HepG2 (cell line): ENCODE results near the gene PELO. TPM values are rescaled to one million over a fixed set of nuclear protein-coding genes. Genes with fewer than 3 reads are reported as not detected.

Experiments
- BCL3 ChIP-seq: sonication (generic); formaldehyde crosslinking; IDR thresholded peaks from 2 replicates; pipeline ENCODE4 v1.5.1; 2020; ENCODE audit warnings: mild to moderate bottlenecking, missing genetic modification reagents, moderate library complexity
- CENPX ChIP-seq: sonication (generic); formaldehyde crosslinking; IDR thresholded peaks from 2 replicates; pipeline ENCODE4 v1.9.0; 2021; ENCODE audit warnings: mild to moderate bottlenecking, missing genetic modification reagents, moderate library complexity
- CSRNP2 ChIP-seq: sonication (generic); formaldehyde crosslinking; conservative IDR thresholded peaks from 2 replicates; pipeline ENCODE4 v1.8.0; 2022; ENCODE audit warnings: low read depth, missing genetic modification reagents
- FOXA1 ChIP-seq, 2 experiments: fragments of 450-650 bp in 1 of 2; sonication (generic) in 1 of 2; formaldehyde crosslinking in 1 of 2; IDR thresholded peaks; 2 replicates each; pipeline versions ENCODE4 v1.4.0 to v1.6.1; 2016 to 2020; ENCODE audit warnings: missing genetic modification reagents in 1 of 2
- IRF1 ChIP-seq: sonication (generic); formaldehyde crosslinking; IDR thresholded peaks from 2 replicates; pipeline ENCODE4 v1.4.0; 2020; ENCODE audit warnings: low read depth, mild to moderate bottlenecking, missing genetic modification reagents
- MTA3 ChIP-seq: sonication (generic); formaldehyde crosslinking; IDR thresholded peaks from 2 replicates; pipeline ENCODE4 v1.4.0; 2020; ENCODE audit warnings: missing genetic modification reagents
- NFKB2 ChIP-seq: sonication (generic); formaldehyde crosslinking; IDR thresholded peaks from 2 replicates; pipeline ENCODE4 v1.4.0; 2020; ENCODE audit warnings: missing genetic modification reagents, borderline replicate concordance
- NR2F6 ChIP-seq, 2 experiments: IDR thresholded peaks; 2 replicates each; pipeline ENCODE4 v1.6.1; 2016; ENCODE audit warnings: antibody characterized with exemption in 1 of 2, mild to moderate bottlenecking in 1 of 2
- POLR2AphosphoS2 ChIP-seq: IDR thresholded peaks from 2 replicates; pipeline ENCODE4 v1.6.1; 2011; ENCODE audit warnings: low read depth, low read length, improper control_type of control experiment
- SOX6 ChIP-seq, 2 experiments: fragments of 450-650 bp in 1 of 2; sonication (generic) in 1 of 2; formaldehyde crosslinking in 1 of 2; IDR thresholded peaks; 2 replicates each; pipeline versions ENCODE4 v1.4.0 to v1.6.1; 2017 to 2020; ENCODE audit warnings: antibody characterized with exemption in 1 of 2, mild to moderate bottlenecking in 1 of 2, missing genetic modification reagents in 1 of 2
- SP4 ChIP-seq: sonication (generic); formaldehyde crosslinking; IDR thresholded peaks from 2 replicates; pipeline ENCODE4 v1.8.1; 2023; ENCODE audit warnings: mild to moderate bottlenecking, missing genetic modification reagents
- SP5 ChIP-seq: IDR thresholded peaks from 2 replicates; pipeline ENCODE4 v1.6.1; 2016; ENCODE audit warnings: low read depth, borderline replicate concordance
- SPEN ChIP-seq: sonication (generic); formaldehyde crosslinking; IDR thresholded peaks from 2 replicates; pipeline ENCODE4 v1.5.1; 2020; ENCODE audit warnings: low read depth, mild to moderate bottlenecking, missing genetic modification reagents
- TBX2 ChIP-seq: sonication (generic); formaldehyde crosslinking; IDR thresholded peaks from 2 replicates; pipeline ENCODE4 v1.5.0; 2020; ENCODE audit warnings: missing genetic modification reagents, mild to moderate bottlenecking, borderline replicate concordance
- U2AF2 ChIP-seq: fragments of 200-400 bp; formaldehyde crosslinking; IDR thresholded peaks from 2 replicates; pipeline ENCODE4 v1.6.1; 2017; ENCODE audit warnings: low read depth, mild to moderate bottlenecking, low read length
- ZFP41 ChIP-seq: sonication (generic); formaldehyde crosslinking; IDR thresholded peaks from 2 replicates; pipeline ENCODE4 v1.4.0; 2020; ENCODE audit warnings: mild to moderate bottlenecking, missing genetic modification reagents, borderline replicate concordance
- ZNF124 ChIP-seq: sonication (generic); formaldehyde crosslinking; IDR thresholded peaks from 2 replicates; pipeline ENCODE4 v1.4.0; 2020; ENCODE audit warnings: missing genetic modification reagents
- ZNF264 ChIP-seq: sonication (generic); formaldehyde crosslinking; IDR thresholded peaks from 2 replicates; pipeline ENCODE4 v1.4.0; 2020; ENCODE audit warnings: missing genetic modification reagents
- ZNF383 ChIP-seq: sonication (generic); formaldehyde crosslinking; IDR thresholded peaks from 2 replicates; pipeline ENCODE4 v1.4.0; 2020; ENCODE audit warnings: missing genetic modification reagents, mild to moderate bottlenecking, borderline replicate concordance
- ZNF556 ChIP-seq: sonication (generic); formaldehyde crosslinking; IDR thresholded peaks from 2 replicates; pipeline ENCODE4 v1.4.0; 2020; ENCODE audit warnings: mild to moderate bottlenecking, missing genetic modification reagents, borderline replicate concordance
- ZNF572 ChIP-seq: sonication (generic); formaldehyde crosslinking; IDR thresholded peaks from 2 replicates; pipeline ENCODE4 v1.5.1; 2020; ENCODE audit warnings: mild to moderate bottlenecking, missing genetic modification reagents
- ZNF616 ChIP-seq: sonication (generic); formaldehyde crosslinking; IDR thresholded peaks from 2 replicates; pipeline ENCODE4 v1.5.0; 2020; ENCODE audit warnings: low read depth, mild to moderate bottlenecking, missing genetic modification reagents
- ZNF790 ChIP-seq: sonication (generic); formaldehyde crosslinking; IDR thresholded peaks from 2 replicates; pipeline ENCODE4 v1.8.0; 2022; ENCODE audit warnings: missing genetic modification reagents, mild to moderate bottlenecking, borderline replicate concordance
- ZNF878 ChIP-seq: sonication (generic); formaldehyde crosslinking; IDR thresholded peaks from 2 replicates; pipeline ENCODE4 v1.8.1; 2023; ENCODE audit warnings: mild to moderate bottlenecking, missing genetic modification reagents, moderate library complexity
- ZNF879 ChIP-seq: sonication (generic); formaldehyde crosslinking; IDR thresholded peaks from 2 replicates; pipeline ENCODE4 v1.8.1; 2023; ENCODE audit warnings: missing genetic modification reagents
- polyA plus RNA-seq, 8 experiments: library from polyadenylated mRNA; depleted of rRNA in 3 of 8; stranded (reverse) in 7 of 8; unstranded in 1 of 8; fragments of >200 nt; fragmentation: Illumina TruSeq in 4 of 8; extraction: Trizol in 4 of 8; gene quantifications; 2 replicates each; pipeline versions ENCODE4 v1.2.1 to v1.2.3, GENCODE V29; 2011 to 2016; ENCODE audit warnings: low read depth in 4 of 8, missing spikeins in 1 of 8, mixed read lengths in 1 of 8; ENCODE audit not compliant: insufficient read depth in 1 of 8
- total RNA-seq, 5 experiments: library from RNA; depleted of rRNA; stranded (reverse); fragments of >200 nt; fragmentation: Illumina TruSeq; extraction: Trizol; gene quantifications; 2 replicates each; pipeline ENCODE4 v1.2.3, GENCODE V29; 2016; ENCODE audit warnings: low read depth in 1 of 5

Gene PELO
- total and polyA plus RNA-seq, 2 of the 13 experiments (the other 11 are each of a cell fraction or from before 2014, with no cell fraction given): 19.0 to 23.9 TPM

- TF ChIP-seq IRF1: no peak
- no peak for TF ChIP-seq ZFP41 (CRISPR knock-in tag)
- TF ChIP-seq ZNF383: no peak
- TF ChIP-seq SPEN: no peak
- TF ChIP-seq ZNF616: no peak
- peak; percentile 19; the same call in 1 of the 2 replicates for TF ChIP-seq SP4 (CRISPR knock-in tag)
- TF ChIP-seq BCL3 (CRISPR knock-in tag): no peak
- peak; percentile 46; the same call in 1 of the 2 replicates for TF ChIP-seq ZNF556 (CRISPR knock-in tag)
- peak; percentile 43; the same call in 1 of the 2 replicates for TF ChIP-seq NFKB2 (CRISPR knock-in tag)
- TF ChIP-seq CSRNP2 (CRISPR knock-in tag): no peak
- no peak for TF ChIP-seq MTA3 (CRISPR knock-in tag)
- no peak for TF ChIP-seq NR2F6 (IDR thresholded peaks at IDR 0.05)
- TF ChIP-seq NR2F6 (CRISPR knock-in tag; IDR thresholded peaks at IDR 0.05): no peak
- TF ChIP-seq ZNF790 (CRISPR knock-in tag): no peak
- no peak for TF ChIP-seq POLR2AphosphoS2
- TF ChIP-seq SOX6 (IDR thresholded peaks at IDR 0.05): no peak
- peak; percentile 65; the same call in 1 of the 2 replicates for TF ChIP-seq SOX6 (CRISPR knock-in tag; IDR thresholded peaks at IDR 0.05)
- TF ChIP-seq TBX2: peak; percentile 85
- TF ChIP-seq ZNF879 (CRISPR knock-in tag): no peak
- no peak for TF ChIP-seq U2AF2
- peak; percentile 76 for TF ChIP-seq ZNF124 (CRISPR knock-in tag)
- TF ChIP-seq ZNF264 (CRISPR knock-in tag): no peak
- TF ChIP-seq ZNF878 (CRISPR knock-in tag): no peak; the same call in 1 of the 2 replicates
- TF ChIP-seq FOXA1 (IDR thresholded peaks at IDR 0.05): no peak
- peak; percentile 3; the same call in 1 of the 2 replicates for TF ChIP-seq FOXA1 (CRISPR knock-in tag; IDR thresholded peaks at IDR 0.05)
- no peak for TF ChIP-seq ZNF572 (CRISPR knock-in tag)
- TF ChIP-seq CENPX (CRISPR knock-in tag): no peak
- no peak; the same call in 1 of the 2 replicates for TF ChIP-seq SP5 (CRISPR knock-in tag)
These were observed at the start of gene PELO, which contains the start of gene ITGA1 (continued) for GRCh38 chr5:52787600-52788504.
